ENCODE measurements around the gene PRKG1.
"Not testable (repeated sequence)": the region's sequence is repeated elsewhere in the genome, so short reads cannot be mapped to it uniquely, and the experiment has no call there.

The PRKG1 gene

DNA sequence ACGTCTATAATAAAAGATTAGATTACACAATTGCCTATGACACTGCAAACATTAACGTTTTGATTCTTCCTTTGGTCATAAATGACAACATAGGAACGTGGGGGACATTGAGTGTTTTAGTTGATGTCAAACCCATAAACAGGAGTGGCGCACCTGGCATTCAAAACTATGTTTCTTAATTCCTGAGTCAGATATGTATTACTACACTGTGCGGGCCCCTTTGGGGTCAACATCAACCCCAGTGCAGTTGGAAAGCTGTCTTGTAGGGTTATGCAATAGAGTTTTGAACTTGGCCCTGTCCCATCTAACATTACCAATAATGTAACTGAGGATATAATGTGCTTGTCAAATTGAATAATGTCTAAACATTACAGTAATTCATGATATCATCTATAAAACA is 468.6 kb downstream of the PRKG1 start:
- DNase-seq = no peak

DNA sequence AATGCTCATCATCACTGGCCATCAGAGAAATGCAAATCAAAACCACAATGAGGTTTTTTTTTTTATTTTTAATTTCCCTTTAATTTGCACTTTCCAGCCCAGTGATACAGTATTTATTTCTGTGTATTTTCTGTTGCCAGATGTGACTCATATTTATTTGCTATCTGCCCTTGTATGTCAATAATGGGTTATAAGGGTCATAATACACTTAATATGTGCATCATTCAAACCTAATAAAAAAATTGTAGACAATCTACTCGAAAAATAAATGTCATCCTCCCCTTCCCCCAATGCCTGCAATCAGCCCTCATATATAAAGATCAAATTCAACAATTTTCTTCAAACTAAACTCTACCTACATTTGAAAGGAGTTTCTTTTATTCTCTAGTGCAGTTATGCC is 470.6 kb downstream of the PRKG1 start:
- no peak for DNase-seq

DNA sequence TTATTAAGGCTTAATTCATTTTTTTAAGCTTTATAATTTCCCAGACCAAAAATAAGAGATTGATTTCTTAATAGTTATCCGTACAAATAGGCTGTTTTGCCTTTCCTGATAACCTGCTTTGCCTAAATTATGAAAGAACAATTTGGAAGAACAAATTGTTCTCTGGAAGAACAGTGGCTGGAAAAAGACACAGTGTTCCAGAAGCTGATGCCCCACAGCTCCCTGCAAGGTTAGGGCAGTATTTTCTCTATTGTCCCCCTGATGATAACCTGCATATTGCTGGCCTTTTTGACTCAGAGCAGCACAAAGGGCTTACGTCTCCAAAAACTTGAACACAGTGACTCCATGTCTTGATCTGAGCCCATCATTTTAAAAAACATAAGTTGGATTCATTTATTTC is 473.7 kb downstream of the PRKG1 start:
- DNase-seq = no peak

DNA sequence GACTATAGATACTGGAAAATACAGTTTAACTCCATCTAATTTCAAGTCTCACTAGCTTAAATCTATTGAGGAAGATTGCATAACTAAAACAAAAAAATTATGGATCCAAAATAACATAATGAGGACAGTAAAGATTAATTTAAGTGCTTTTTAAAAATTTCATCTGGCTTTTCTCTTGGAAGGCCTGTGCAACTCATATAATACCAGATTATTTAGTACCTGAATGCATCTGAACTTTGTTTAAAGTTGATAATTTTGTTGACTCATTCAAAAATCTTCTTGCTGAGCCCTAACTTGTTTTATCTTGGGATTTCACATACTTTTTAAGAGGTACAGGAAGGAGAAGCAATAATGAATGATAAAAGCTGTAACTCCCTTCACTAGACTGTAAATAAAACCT is 478.6 kb downstream of the PRKG1 start:
- DNase-seq = no peak

DNA sequence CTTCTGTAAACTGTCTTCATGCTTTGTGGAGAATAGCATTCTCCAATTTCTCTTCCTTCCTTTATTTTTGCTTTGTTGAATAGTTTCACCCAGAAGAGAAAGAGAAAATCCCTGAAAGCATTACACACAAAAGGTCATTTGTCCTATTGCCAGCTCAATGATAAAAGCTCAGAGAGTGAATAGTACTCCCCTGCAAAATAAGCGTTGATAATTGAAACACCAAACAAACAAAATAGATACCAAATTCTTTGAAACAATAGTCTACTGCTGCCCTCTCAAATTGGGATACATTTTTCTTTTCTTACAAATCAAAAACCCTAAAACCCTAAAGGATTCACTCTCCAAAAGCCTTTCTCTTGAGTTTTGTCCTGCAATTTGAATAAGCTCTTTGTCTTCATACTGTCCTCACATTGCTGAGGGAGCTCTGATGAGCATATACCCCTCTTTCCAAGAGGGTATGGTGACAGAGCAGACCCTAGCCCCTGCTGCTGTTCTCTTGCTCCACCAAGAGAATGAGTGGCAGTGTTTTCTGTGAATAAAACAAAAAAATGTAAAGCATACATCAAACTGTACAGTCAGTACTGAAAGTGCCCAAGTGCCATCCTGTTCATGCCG is 490.7 kb downstream of the PRKG1 start:
- DNase-seq = no peak

DNA sequence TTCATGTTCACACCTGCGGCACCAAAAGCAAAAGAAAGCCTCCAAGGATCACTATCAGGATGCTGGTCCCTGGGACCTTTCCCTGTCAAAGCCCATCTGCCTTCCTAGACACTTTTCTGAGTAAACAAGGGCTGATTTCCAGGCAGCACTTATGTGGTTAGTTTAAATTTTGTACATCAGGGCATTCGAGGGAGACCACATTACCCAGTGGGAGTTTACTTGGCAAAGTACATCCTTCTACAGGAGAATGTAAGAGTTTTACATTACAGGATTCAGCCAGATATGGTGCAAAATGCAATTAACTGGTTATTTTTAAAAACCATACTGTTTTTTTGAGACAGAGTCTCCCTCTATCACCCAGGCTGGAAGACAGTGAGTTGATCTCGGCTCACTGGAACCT is 493.0 kb downstream of the PRKG1 start:
- no peak for DNase-seq

DNA sequence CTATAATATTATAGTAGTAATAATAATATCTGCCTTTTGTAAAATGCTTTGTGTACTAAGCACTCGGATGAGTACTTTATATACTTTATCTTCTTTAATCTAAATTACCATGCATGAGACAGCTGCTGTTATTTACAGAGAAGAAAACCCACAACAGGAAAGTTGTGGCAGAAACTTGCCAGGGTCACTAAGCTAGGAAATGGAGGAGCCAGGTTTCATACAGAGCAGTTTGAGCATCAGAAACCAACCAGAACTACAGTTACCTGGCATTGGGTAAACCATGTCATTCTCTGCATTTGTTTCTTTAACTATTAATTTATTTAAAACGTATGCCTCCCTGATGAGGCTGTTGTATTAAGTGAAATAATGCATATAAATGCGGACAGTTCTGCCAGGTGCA is 495.2 kb downstream of the PRKG1 start:
- DNase-seq = no peak

DNA sequence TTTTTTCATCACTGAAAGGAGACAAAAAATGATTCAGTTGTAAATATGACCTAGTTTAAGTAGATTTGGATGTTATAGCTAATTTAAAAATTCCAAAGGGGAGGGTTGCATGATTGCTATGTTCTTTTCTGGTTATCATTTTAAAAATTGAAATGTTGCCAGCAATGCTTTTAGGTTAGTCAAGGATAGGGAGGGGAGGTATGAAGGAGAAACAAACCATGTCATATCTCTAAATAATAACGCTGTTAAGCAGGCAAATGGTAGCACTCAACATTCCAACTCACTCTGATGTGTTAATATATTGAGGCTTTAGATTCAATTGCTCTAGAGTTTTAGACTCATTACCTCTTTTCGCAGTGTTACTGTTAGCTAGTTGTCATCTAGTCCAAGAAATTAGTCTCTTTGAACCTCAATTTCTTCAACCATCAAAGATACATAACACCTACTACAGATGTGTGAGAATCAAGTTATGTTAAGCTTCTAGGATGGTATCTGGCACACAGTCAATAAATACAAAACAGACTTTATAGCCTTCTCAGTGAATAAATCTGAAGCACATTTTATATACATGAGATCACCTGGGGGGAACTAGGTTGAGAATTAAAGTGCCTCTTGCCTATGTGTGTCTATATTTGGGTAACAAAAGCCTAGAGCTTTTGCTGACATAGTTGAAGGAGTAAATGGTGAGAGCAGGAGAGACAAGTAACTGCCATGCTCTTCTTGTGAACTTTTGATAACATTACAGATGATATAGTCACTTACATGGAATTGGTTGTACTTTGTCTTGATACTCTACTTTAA is 500.2 kb downstream of the PRKG1 start:
- no peak for DNase-seq

DNA sequence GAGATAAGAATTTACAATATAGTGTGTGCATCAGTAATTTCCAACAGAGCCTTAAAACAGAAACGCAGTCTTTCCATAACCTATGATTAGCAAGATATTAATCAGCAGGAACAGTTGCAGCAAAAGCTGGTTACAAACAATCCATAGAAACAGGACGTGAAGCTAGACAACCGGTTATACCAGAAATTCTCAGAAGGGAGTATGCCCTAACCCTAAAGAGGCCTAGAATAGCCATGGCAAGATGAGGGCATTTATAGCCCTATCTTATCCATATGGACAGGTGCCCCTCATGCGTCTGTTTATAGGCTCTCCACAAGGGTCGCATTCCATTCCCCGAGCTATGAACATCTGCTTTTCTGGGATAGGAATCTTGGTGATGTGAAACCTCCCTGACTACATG is 506.9 kb downstream of the PRKG1 start:
- DNase-seq = not testable (repeated sequence)

DNA sequence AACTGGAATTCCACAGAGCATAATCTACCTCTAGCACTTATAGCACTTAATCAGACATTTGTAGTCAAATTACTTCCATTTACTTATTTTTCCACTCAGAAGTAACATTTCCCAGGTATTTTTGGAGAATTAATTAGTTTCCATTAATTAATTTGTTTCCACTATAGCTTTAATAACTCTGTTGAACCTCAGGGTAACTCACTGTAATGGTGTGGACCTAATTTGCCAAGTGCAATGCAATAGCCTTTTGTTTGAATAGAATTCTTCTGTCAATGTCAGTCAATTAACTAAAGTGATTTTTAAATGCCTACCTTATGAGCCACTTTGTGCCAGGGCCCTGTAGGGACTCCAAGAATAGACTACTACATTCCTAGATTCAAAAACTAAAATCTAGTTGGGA is 509.7 kb downstream of the PRKG1 start:
- no peak for DNase-seq

DNA sequence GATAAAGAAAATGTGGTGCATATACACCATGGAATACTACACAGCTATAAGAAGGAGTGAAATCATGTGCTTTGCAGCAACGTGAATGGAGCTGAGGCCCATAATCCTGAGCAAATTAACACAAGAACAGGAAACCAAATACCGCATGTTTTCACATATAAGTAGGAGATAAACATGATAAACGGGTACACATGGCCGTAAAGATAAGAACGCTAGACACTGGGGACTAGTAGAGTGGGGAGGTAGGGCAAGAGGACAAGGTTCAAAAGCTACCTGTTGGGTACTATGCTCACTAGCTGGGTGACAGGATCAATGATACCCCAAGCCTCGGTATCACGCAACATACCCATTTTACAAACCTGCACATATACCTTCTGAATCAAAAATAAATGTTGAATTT is 511.5 kb downstream of the PRKG1 start:
- DNase-seq = no peak

DNA sequence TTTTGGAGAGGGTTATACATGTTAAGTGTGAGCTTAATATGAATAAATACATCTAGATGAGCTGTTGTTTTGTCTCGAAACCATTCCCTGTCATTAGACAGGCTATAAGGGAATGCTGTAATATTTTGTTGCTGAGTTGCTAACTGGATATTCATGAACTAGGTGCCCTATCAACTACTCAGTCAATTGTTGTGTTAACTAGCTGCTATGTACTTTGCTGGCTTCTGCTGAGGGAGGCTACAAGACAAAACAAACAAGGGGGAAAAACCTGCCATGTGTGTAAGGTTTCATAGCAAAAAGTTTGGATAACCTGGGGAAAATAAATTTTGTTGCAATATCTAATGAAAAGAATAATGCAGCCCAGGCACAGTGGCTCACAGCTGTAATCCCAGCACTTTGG is 514.7 kb downstream of the PRKG1 start:
- no peak for DNase-seq

DNA sequence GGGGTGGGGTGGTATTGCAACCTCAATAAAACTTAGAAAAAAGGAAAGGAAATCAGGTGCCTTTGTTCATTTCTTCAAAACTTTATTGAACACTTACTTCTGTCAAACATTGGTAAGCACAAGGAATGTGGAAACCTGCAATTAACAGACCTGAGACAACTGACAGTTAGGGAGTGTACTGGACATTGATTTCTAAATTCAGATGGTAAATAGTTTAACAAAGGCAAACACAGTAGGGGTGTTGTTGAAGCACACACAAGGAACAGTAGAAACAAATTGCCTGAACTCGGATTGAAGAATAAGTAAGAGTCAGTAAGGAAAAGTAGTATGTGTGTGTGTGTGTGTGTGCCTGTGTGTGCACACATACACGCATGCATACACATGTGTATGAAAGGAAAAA is 516.5 kb downstream of the PRKG1 start:
- DNase-seq = no peak

DNA sequence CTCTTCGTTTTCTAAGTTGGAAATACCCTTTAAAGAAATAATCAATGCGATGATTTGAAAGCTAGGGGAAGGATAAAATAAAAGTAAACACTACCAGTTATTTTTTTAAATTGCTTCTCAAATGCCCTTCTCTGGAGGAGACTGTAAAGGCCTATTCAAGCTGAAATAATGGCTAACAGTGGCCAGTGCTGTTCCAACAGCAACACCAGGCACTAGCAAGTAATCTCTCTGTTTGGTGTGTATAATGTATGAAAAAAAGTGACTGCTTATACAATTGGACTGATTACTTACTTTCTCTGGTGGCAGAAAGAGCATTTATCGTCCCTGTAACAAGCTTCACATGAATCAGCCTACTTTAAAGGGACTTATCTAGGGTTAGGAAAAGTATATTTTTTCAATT is 522.4 kb downstream of the PRKG1 start:
- DNase-seq = no peak

DNA sequence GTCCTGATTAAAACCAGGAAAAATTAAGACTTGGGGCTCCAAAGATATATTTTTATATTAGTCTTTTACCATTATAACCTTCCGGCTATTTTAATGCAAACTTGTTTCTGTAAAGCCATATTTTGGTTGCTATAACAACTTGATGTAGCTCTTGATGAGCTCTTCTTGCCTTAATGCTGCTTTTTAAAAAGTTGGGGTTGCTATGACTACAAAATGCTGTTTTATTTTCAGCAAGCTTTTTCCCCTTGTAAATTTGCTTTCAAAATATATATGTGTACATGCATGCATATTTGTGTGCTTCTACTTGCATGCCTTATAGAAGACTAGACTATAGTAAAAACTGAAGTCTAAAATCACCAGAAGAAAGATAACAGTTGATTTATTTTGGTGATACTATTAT is 525.4 kb downstream of the PRKG1 start:
- no peak for DNase-seq

DNA sequence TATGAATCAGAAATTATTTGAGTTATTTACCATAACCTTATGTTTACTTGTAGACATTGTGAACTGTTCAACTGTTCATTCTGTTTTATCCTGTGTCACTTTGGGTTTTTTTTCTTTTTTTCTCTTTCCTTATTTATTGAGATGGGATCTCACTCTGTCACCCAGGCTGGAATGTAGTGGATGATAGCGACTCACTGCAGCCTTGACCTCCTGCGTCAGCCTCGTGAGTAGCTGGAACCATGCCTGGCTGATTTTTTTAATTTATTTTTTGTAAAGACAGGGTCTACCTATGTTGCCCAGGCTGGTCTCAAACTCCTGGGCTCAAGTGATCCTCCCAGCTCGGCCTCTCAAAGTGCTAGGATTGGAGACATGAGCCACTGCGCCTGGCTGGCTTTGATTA is 528.0 kb downstream of the PRKG1 start:
- DNase-seq = no peak

DNA sequence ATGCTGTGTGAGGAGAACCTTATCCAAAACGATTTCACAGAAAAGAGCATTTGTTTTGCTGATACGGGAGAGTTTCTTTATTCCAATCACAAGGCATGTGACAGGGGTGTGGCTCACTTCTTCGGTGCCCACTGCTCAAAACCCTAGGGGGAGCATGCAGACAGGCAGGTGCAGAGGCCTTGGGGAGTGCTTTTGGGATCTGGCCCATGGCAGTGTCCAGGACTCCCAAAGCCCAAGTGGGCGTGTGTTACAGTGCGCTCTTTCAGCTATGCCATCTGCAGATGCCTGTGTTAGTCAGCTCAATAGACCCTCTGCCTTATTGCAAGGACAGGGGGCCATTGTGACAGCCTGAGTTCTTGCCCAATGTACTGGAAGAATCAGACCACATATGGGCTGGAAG is 530.3 kb downstream of the PRKG1 start:
- DNase-seq = no peak

DNA sequence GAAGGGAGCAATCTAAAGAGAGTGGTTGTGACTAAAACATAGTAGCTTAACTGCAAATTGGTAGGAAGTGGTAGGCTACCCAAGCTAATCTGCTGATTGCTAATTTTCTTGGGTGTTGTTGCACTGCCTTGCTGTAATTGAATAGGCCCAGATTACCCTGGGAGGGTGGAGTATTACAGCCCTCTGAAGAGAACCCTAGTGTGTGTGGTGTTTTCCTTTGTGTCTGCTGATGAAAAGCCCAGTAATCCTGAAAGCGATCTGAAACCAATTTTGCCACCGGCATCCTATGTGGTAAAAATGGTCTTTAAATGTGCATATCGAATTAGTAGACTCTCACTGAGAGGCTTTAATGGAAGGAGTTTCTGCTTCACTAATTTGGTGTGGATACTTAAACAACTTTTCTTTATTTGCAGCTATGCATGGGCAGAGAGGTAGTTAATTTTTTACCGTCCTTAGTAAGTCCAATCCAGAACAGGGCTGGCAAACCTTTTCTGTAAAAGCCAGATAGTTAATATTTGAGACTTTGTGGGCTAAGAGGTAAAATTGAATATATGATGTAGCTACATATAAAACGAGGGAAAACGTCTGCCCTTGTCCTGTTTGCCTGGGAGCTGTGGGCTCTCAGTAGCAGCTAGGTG is 532.7 kb downstream of the PRKG1 start:
- DNase-seq = no peak

DNA sequence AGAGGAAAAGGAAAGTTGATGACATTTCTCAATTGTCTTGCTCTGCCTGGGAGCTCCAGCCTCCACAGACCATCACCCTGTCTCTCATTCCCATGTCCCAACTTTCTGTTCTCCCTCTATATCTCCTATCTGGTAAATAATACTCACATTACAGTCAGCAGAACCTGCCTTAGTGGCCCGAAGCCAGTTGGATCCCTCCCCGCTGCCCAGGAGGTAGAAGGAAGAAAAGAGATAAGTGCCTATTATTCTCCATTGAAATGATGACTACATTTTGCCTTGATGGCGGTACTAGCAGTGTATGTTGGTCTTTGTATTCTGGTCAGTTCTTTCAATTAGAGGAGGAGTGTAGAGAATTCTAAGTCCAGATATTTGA is 533.2 kb downstream of the PRKG1 start:
- no peak for DNase-seq

DNA sequence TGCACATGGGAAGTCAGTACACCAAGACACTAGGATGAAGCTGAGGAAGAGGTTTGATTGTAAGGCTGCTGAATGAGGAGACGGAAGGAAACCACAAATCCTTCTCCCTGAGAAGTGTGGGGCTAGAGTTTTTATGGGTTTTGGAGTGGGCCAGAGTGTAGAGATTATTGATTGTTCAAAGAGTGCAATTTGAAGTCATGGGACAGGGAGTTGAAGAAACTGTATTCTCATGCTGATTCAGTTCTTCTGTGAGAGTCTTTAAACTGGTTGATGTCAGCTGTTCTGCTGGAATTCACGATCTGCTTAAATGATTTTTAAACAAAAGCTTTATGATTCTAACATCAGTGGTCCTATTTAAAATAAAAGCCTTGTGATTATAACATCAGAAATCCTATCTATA is 533.9 kb downstream of the PRKG1 start:
- no peak for DNase-seq

DNA sequence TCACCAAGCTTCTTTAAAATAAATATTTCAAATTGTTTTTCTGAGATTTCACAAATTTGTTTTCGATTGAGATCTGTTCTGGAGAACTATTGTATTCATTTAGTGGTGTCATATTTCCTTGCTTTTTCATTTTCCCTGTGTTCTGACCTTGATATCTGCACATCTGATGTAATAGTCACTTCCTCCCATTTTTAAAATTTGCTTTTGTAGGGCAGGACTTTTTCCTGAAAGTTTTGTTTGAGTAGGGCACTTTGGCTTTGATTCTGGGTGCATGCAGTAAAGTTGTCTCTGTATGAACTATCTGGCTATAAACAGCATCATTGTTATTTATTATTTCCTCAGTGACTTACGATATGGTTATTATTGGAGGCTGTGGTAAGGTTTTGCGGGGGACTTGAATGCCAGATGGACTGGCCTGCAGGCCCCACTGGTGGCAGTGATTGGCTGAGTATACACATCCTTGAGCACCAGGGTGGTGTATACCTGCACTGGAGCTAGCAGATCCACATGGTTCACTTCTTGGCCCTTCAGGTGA is 541.5 kb downstream of the PRKG1 start:
- DNase-seq = no peak

DNA sequence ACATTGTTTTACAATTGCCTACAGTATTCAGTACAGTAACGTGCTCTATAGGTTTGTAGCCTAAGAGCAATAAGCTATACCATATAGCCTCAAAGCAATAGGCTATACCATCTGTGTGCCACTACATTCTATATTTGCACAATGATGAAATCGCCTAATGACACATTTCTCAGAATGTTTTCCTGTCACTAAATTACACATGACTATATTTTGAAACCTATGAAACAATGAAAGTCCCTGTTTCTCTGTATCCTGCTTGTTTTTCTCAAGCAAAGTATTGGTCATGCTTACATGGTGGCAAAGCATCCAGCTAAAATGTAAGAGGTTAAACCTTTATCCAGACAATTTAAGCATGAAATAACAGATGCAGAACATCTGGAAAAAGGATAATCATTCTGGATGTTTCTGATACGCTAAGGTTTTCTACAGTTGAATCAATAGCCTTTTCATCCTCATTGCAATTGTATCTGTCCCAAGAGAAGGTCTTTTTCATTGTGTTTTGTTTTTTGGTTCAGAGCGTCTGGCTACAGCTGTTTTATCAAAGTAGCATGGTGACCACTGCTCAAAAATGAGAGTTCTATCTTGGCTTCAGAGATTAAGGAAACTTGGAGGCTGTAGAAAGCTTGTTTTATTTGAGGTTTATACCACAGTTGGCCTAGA is 543.4 kb downstream of the PRKG1 start:
- DNase-seq = no peak

DNA sequence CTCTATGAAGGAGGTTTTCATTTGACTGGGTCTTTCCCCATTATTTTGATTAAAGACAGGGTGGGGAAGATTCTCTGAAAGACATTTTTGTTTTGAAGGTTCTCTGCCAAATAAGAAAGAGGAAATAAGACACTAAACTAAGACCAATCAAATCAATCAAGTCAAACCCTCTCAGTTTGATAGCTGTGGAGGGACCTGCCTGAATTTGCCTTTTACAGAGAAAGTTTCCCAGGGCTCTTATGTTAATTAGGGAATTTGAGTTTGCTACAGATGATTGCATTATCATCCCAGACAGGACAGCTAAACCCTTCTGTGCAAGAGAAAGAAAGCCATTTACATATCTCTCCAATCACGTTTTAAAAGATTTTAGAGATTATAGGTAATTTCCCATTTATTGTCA is 545.1 kb downstream of the PRKG1 start:
- DNase-seq = no peak

DNA sequence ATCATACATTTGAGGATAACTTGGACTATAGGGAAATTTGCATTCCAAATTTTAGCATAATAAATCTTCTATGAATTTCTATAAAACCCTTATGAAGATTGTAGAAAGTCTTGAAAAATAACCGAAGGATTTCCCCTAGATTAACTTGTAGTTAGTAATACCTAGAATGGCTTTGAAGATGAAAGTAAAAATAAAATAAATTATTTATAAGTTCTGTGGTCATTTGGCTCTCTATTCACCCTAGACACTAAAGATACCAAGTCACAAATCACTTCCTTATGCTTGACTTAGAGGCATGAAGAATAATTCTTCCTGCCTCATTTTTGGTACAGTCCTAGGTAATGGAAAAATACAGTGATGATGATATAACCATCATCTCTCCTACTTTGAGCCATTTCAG is 545.8 kb downstream of the PRKG1 start:
- no peak for DNase-seq

All from CD4-positive, alpha-beta T cell treated with Interleukin-1 beta for 1 hour (primary cell).